Non-pigmented ciliary epithelial cell (primary cell): Measurements from ENCODE around the gene MAGI2.
"Not testable (repeated sequence)": the region's sequence is repeated elsewhere in the genome, so short reads cannot be mapped to it uniquely, and the experiment has no call there.

Source experiments
- DNase-seq: peaks from one replicate; pipeline ENCODE4 v3.0.0-alpha.2; 2010; ENCODE audit warnings: low read depth

Gene MAGI2

GRCh38 chr7:78284945-78285344, 1168.5 kb downstream of the MAGI2 start:
- DNase-seq: no peak

GRCh38 chr7:78280276-78280675, 1173.2 kb downstream of the MAGI2 start:
- no peak for DNase-seq

GRCh38 chr7:78279457-78279856, 1174.0 kb downstream of the MAGI2 start:
- no peak for DNase-seq

GRCh38 chr7:78279032-78279431, 1174.4 kb downstream of the MAGI2 start:
- DNase-seq: peak; percentile 46

- DNase-seq: no peak
Measured at GRCh38 chr7:78267141-78267540, 1186.3 kb downstream of the MAGI2 start.

GRCh38 chr7:78265486-78265885, 1188.0 kb downstream of the MAGI2 start:
- no peak for DNase-seq

- no peak for DNase-seq
Measured at GRCh38 chr7:78265071-78265470, 1188.4 kb downstream of the MAGI2 start.

GRCh38 chr7:78264105-78264504, 1189.4 kb downstream of the MAGI2 start:
- DNase-seq: no peak

- DNase-seq: no peak
Measured at GRCh38 chr7:78261739-78262138, 1191.7 kb downstream of the MAGI2 start.

- no peak for DNase-seq
Measured at GRCh38 chr7:78261302-78261701, 1192.2 kb downstream of the MAGI2 start.

- no peak for DNase-seq
Measured at GRCh38 chr7:78260826-78261225, 1192.6 kb downstream of the MAGI2 start.

- DNase-seq: no peak
Measured at GRCh38 chr7:78254726-78255055, 1198.8 kb downstream of the MAGI2 start.

GRCh38 chr7:78253850-78254725, 1199.4 kb downstream of the MAGI2 start:
- DNase-seq: no peak

GRCh38 chr7:78248867-78249266, 1204.6 kb downstream of the MAGI2 start:
- DNase-seq: no peak

- no peak for DNase-seq
Measured at GRCh38 chr7:78247910-78248689, 1205.4 kb downstream of the MAGI2 start.

GRCh38 chr7:78240179-78240578, 1213.3 kb downstream of the MAGI2 start:
- DNase-seq: not testable (repeated sequence)

GRCh38 chr7:78234634-78235033, 1218.8 kb downstream of the MAGI2 start:
- no peak for DNase-seq

GRCh38 chr7:78232806-78233205, 1220.7 kb downstream of the MAGI2 start:
- DNase-seq: no peak

GRCh38 chr7:78226059-78226719, 1227.3 kb downstream of the MAGI2 start:
- DNase-seq: no peak

GRCh38 chr7:78225534-78225933, 1227.9 kb downstream of the MAGI2 start:
- DNase-seq: no peak

- DNase-seq: no peak
Measured at GRCh38 chr7:78224923-78225322, 1228.5 kb downstream of the MAGI2 start.

- DNase-seq: no peak
Measured at GRCh38 chr7:78223598-78223997, 1229.9 kb downstream of the MAGI2 start.
